ENCODE data around the gene TANK.

DNA sequence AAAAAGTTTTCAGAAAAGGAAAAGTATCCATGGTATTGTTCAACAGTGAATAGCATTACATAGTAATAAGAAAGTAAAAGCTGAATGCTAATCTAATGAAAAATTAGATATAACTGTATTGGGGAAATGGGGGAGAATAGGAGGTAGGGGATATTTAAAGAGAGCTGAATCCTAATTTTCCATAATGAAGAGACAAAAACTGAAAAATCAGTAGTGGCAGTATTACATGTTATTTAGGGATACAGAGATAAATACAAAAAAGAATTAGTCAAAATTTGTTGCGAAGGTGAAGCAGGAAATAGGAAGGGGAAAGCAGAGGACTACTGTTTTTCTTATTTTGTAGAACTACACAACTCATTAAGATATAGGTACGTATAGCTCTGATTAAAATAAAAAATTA lies 9.1 kb downstream of the TANK start:
- TF ChIP-seq, protein P1, sequence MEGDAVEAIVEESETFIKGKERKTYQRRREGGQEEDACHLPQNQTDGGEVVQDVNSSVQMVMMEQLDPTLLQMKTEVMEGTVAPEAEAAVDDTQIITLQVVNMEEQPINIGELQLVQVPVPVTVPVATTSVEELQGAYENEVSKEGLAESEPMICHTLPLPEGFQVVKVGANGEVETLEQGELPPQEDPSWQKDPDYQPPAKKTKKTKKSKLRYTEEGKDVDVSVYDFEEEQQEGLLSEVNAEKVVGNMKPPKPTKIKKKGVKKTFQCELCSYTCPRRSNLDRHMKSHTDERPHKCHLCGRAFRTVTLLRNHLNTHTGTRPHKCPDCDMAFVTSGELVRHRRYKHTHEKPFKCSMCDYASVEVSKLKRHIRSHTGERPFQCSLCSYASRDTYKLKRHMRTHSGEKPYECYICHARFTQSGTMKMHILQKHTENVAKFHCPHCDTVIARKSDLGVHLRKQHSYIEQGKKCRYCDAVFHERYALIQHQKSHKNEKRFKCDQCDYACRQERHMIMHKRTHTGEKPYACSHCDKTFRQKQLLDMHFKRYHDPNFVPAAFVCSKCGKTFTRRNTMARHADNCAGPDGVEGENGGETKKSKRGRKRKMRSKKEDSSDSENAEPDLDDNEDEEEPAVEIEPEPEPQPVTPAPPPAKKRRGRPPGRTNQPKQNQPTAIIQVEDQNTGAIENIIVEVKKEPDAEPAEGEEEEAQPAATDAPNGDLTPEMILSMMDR (conservative IDR thresholded peaks at IDR 0.05; ENCODE audit: low read length) = no peak
- TF ChIP-seq EZH2phosphoT487 (IDR thresholded peaks at IDR 0.05; ENCODE audit: borderline replicate concordance) = no peak
